ENCODE data around the gene RNF208. TPM values are rescaled to one million over a fixed set of nuclear protein-coding genes. Genes with fewer than 3 reads are reported as not detected.

The RNF208 gene, protein sequence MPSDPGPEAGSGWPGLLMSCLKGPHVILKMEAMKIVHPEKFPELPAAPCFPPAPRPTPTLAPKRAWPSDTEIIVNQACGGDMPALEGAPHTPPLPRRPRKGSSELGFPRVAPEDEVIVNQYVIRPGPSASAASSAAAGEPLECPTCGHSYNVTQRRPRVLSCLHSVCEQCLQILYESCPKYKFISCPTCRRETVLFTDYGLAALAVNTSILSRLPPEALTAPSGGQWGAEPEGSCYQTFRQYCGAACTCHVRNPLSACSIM
- total RNA-seq, result under 1 TPM; 0.28 to 0.59 TPM
- polyA plus RNA-seq, result 1 to 10 TPM; 4.6 to 7.1 TPM

DNA sequence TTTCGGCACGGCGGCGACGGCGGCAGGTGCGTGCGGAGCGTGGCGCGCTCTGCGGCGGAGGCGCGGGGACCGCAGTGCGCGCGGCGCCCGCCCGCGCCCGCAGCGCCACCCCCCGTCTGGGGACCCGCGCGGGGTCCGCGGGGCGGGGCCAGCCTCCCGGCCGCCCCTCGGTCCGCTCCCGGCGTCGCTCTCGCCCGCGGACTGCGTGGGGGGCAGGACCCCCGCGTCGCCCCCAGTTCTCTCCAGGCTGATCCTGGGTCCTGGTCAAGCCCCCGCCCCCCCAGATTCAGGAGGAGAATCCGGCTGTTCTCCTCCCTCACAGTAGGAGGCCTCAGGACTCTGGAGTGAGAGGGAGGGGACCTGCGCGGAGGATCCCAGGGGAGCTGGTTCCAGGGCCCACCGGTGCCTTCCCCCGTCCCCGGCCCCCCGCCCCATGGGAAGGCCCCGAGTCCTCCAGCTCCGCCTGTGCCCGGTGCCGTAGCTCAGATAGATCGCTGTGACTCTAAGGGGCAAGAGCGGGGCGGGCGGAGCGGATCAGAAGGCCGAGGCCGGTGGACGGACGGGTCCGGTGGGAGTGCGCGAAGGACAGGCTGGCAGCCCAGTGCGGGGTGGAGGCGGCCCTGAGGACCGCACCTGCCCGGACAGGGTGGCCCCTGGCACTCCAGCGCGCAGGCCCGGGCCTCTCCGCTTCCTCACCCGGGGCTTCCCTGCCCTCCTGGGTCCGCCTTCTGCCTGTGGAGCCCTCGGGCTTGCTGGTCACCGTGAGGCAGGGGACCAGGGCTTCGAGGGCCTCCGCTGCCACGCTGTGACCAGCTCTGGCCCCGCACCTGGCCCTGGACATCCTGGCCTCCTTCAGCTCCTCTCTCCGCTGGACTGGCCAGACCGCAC, at the start of gene RNF208:
TSS of gene RNF208 (minus strand) at position 51 of the 888 bp plus-strand sequence. CDS start 1,028 bp downstream, outside the sequence.
- Histone ChIP-seq H3K27me3 (ENCODE audit: control insufficient read depth in 4 of 4, insufficient read depth in 4 of 4, low read length in 3 of 4) (no peaks in the 10 kb centered on the region), H3K9ac (ENCODE audit: low read depth in 1 of 2, low read length in 2 of 2) (peak within 1 kb of the TSS in 1 of 2 donors; percentile 28), H3K36me3 (ENCODE audit: control insufficient read depth in 4 of 4, insufficient read depth in 3 of 4, low read depth in 1 of 4, low read length in 3 of 4) (no peaks in the 10 kb centered on the region), H3K27ac (ENCODE audit: low read depth in 1 of 2, low read length in 2 of 2) (peak within 1 kb of the TSS; percentile 34 to 84), H3K9me3 (ENCODE audit: control insufficient read depth in 4 of 4, low read length in 3 of 4) (no peaks in the 10 kb centered on the region), H3K4me1 (ENCODE audit: control insufficient read depth in 4 of 4, insufficient read depth in 4 of 4, low read length in 3 of 4) (peaks cover 10 to 30% (median 19%) of the 10 kb centered on the region in 4 donors), H3K4me3 (ENCODE audit: low read depth in 1 of 3, low read length in 3 of 3) (peak within 1 kb of the TSS; percentile 8 to 86 (median 34))
- no peak for DNase-seq (ENCODE audit: low spot score)
- TF ChIP-seq HNF4G (IDR thresholded peaks at IDR 0.05) (no peak), SP1 (IDR thresholded peaks at IDR 0.05) (no peak), YY1 (IDR thresholded peaks at IDR 0.05) (no peak), TAF1 (conservative IDR thresholded peaks at IDR 0.05) (no peak), JUND (IDR thresholded peaks at IDR 0.05) (no peak), NR2F2 (IDR thresholded peaks at IDR 0.05) (no peak), RAD21 (IDR thresholded peaks at IDR 0.05) (no peak), EGR1 (IDR thresholded peaks at IDR 0.05; ENCODE audit: low read depth in 2 of 2) (no peak), GABPA (IDR thresholded peaks at IDR 0.05 in 1 of 2, conservative IDR thresholded peaks at IDR 0.05 in 1 of 2) (no peak)
- TF ChIP-seq, protein P1, sequence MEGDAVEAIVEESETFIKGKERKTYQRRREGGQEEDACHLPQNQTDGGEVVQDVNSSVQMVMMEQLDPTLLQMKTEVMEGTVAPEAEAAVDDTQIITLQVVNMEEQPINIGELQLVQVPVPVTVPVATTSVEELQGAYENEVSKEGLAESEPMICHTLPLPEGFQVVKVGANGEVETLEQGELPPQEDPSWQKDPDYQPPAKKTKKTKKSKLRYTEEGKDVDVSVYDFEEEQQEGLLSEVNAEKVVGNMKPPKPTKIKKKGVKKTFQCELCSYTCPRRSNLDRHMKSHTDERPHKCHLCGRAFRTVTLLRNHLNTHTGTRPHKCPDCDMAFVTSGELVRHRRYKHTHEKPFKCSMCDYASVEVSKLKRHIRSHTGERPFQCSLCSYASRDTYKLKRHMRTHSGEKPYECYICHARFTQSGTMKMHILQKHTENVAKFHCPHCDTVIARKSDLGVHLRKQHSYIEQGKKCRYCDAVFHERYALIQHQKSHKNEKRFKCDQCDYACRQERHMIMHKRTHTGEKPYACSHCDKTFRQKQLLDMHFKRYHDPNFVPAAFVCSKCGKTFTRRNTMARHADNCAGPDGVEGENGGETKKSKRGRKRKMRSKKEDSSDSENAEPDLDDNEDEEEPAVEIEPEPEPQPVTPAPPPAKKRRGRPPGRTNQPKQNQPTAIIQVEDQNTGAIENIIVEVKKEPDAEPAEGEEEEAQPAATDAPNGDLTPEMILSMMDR (IDR thresholded peaks at IDR 0.05; ENCODE audit: low read depth, low read length, missing input control), result no peak
- TF ChIP-seq, protein P2, sequence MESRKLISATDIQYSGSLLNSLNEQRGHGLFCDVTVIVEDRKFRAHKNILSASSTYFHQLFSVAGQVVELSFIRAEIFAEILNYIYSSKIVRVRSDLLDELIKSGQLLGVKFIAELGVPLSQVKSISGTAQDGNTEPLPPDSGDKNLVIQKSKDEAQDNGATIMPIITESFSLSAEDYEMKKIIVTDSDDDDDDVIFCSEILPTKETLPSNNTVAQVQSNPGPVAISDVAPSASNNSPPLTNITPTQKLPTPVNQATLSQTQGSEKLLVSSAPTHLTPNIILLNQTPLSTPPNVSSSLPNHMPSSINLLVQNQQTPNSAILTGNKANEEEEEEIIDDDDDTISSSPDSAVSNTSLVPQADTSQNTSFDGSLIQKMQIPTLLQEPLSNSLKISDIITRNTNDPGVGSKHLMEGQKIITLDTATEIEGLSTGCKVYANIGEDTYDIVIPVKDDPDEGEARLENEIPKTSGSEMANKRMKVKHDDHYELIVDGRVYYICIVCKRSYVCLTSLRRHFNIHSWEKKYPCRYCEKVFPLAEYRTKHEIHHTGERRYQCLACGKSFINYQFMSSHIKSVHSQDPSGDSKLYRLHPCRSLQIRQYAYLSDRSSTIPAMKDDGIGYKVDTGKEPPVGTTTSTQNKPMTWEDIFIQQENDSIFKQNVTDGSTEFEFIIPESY (IDR thresholded peaks at IDR 0.05), result no peak
- TF ChIP-seq, protein P3, sequence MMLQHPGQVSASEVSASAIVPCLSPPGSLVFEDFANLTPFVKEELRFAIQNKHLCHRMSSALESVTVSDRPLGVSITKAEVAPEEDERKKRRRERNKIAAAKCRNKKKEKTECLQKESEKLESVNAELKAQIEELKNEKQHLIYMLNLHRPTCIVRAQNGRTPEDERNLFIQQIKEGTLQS (IDR thresholded peaks at IDR 0.05), result no peak
- TF ChIP-seq, protein P4, sequence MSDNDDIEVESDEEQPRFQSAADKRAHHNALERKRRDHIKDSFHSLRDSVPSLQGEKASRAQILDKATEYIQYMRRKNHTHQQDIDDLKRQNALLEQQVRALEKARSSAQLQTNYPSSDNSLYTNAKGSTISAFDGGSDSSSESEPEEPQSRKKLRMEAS (IDR thresholded peaks at IDR 0.05), result no peak
- TF ChIP-seq, protein P5, sequence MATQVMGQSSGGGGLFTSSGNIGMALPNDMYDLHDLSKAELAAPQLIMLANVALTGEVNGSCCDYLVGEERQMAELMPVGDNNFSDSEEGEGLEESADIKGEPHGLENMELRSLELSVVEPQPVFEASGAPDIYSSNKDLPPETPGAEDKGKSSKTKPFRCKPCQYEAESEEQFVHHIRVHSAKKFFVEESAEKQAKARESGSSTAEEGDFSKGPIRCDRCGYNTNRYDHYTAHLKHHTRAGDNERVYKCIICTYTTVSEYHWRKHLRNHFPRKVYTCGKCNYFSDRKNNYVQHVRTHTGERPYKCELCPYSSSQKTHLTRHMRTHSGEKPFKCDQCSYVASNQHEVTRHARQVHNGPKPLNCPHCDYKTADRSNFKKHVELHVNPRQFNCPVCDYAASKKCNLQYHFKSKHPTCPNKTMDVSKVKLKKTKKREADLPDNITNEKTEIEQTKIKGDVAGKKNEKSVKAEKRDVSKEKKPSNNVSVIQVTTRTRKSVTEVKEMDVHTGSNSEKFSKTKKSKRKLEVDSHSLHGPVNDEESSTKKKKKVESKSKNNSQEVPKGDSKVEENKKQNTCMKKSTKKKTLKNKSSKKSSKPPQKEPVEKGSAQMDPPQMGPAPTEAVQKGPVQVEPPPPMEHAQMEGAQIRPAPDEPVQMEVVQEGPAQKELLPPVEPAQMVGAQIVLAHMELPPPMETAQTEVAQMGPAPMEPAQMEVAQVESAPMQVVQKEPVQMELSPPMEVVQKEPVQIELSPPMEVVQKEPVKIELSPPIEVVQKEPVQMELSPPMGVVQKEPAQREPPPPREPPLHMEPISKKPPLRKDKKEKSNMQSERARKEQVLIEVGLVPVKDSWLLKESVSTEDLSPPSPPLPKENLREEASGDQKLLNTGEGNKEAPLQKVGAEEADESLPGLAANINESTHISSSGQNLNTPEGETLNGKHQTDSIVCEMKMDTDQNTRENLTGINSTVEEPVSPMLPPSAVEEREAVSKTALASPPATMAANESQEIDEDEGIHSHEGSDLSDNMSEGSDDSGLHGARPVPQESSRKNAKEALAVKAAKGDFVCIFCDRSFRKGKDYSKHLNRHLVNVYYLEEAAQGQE (IDR thresholded peaks at IDR 0.05), result no peak
- WGBS, result 4% methylated on average over 88 of the region's 88 CpGs
